ENCODE measurements around the gene METTL8.
"Not testable (repeated sequence)": the region's sequence is repeated elsewhere in the genome, so short reads cannot be mapped to it uniquely, and the experiment has no call there.

DNA sequence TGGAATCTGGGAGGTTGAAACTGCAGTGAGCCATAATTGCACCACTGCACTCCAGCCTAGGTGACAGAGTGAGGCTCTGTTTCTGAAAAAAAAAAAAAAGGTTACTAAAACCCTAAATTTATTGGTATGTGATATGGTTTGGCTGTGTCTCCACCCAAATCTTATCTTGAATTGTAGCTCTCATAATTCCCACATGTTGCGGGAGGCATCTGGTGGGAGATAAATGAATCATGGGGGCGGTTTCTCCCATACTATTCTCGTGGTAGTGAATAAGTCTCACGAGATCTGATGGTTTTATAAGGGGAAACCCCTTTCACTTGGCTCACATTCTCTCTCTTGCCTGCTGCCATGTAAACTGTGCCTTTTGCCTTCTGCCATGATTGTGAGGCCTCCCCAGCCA, 19.1 kb downstream of the METTL8 start:
- TF ChIP-seq POLR2AphosphoS5 (IDR thresholded peaks at IDR 0.05; ENCODE audit: low read depth, low read length); ZFX (IDR thresholded peaks at IDR 0.05): not testable (repeated sequence)

Measured in HCT116 (cell line).